NOMO-1 (cell line): Measurements from ENCODE around the gene SFMBT2.
"Not testable (repeated sequence)": the region's sequence is repeated elsewhere in the genome, so short reads cannot be mapped to it uniquely, and the experiment has no call there.

ENCODE experiments used
- DNase-seq, 2 experiments: peaks; one replicate each; lab custom pipeline; 2025; ENCODE audit not compliant: unreplicated experiment in 2 of 2; lab: John Stamatoyannopoulos, UW

The SFMBT2 gene

GRCh38 chr10:7194571-7194970 is 216.3 kb downstream of the SFMBT2 start:
- no peak for DNase-seq

GRCh38 chr10:7193369-7193768 is 217.5 kb downstream of the SFMBT2 start:
- no peak for DNase-seq

- DNase-seq, result no peak
Measured at GRCh38 chr10:7192831-7193361, 217.9 kb downstream of the SFMBT2 start.

- DNase-seq, result no peak
Measured at GRCh38 chr10:7192061-7192460, 218.8 kb downstream of the SFMBT2 start.

GRCh38 chr10:7190772-7191171 is 220.1 kb downstream of the SFMBT2 start:
- not testable (repeated sequence) for DNase-seq

- no peak for DNase-seq
Measured at GRCh38 chr10:7189909-7190308, 220.9 kb downstream of the SFMBT2 start.

GRCh38 chr10:7188456-7189050 is 222.3 kb downstream of the SFMBT2 start:
- DNase-seq, result no peak

- peak in 1 of 2 experiments; percentile 39 for DNase-seq
Measured at GRCh38 chr10:7186387-7187018, 224.3 kb downstream of the SFMBT2 start.

- DNase-seq, result peak; percentile 44 to 74
Measured at GRCh38 chr10:7185367-7185690, 225.5 kb downstream of the SFMBT2 start.

- DNase-seq, result peak; percentile 83 to 98
Measured at GRCh38 chr10:7184660-7185366, 226.0 kb downstream of the SFMBT2 start.

GRCh38 chr10:7184116-7184515 is 226.7 kb downstream of the SFMBT2 start:
- not testable (repeated sequence) for DNase-seq

GRCh38 chr10:7182327-7182726 is 228.5 kb downstream of the SFMBT2 start:
- DNase-seq, result not testable (repeated sequence)

- no peak for DNase-seq
Measured at GRCh38 chr10:7181420-7181819, 229.4 kb downstream of the SFMBT2 start.

- no peak for DNase-seq
Measured at GRCh38 chr10:7179536-7179935, 231.3 kb downstream of the SFMBT2 start.

- no peak for DNase-seq
Measured at GRCh38 chr10:7173948-7174347, 236.9 kb downstream of the SFMBT2 start.

- no peak for DNase-seq
Measured at GRCh38 chr10:7171825-7172224, 239.0 kb downstream of the SFMBT2 start.

GRCh38 chr10:7170626-7171322 is 240.1 kb downstream of the SFMBT2 start:
- no peak for DNase-seq

GRCh38 chr10:7168414-7168813 is 242.4 kb downstream of the SFMBT2 start:
- DNase-seq, result no peak

GRCh38 chr10:7165500-7166177 is 245.2 kb downstream of the SFMBT2 start:
- DNase-seq, result no peak

- no peak for DNase-seq
Measured at GRCh38 chr10:7164955-7165354, 245.9 kb downstream of the SFMBT2 start.

- no peak for DNase-seq
Measured at GRCh38 chr10:7162331-7162730, 248.5 kb downstream of the SFMBT2 start.
